ENCODE results near the gene PLS3. TPM values are rescaled to one million over a fixed set of nuclear protein-coding genes. Genes with fewer than 3 reads are reported as not detected.
"Not testable (repeated sequence)": the region's sequence is repeated elsewhere in the genome, so short reads cannot be mapped to it uniquely, and the experiment has no call there.

PLS3 gene
- total RNA-seq, 2 experiments from 2014 or later: 0.48 to 0.52 TPM

DNA sequence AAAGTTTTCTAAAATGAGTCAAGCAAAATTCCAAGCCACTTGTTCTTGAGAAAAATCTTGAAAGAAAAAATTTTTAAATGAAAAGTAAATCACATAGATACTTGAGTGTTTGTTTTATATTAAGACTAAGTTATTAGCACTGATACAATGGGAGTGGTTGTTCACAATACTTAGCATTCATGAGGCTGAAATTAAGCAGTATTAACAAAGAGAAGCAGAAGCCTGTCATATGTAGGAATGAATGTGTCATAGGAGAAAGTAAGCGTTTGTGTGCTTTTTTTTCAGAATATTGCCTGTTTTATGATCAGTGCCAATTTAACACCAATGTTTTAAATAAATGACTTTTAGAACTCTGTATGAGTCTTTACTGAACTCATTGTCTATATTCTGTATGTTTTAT is 37.6 kb downstream of the PLS3 start:
- DNase-seq: no peak
- Mint-ChIP-seq H3K36me3 (no peaks in the 10 kb centered on the region), H3K27ac (no peak overlapping the region), H3K9me3 (no peaks in the 10 kb centered on the region), H3K4me1 (ENCODE audit: low read depth) (no peaks in the 10 kb centered on the region), H3K4me3 (no peak overlapping the region), H3K27me3 (no peaks in the 10 kb centered on the region)
- POLR2A ChIA-PET: no interaction called here
- CTCF ChIA-PET: no interaction called here
- intact Hi-C loops (cut with micrococcal nuclease): no loop called here

DNA sequence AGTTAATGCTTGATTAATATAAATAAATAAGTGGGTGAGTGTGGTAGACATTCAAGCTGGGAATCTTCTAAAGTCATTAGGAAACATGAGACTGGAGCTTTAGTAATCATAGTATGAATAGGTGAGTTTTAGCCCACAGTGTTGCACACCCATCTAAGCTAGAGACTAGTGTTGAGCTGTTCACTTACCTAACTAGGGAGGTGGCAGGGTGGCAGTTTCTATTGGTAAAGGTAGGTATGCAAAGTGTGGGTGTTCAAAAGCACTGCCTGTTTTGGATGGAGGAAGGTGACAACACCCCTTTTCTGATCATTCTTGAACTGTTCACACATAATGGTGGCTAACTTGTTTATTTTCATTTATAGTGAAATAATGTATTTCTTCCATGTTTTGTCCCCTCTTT is 41.3 kb downstream of the PLS3 start:
- no peak overlapping the region for H3K27ac Mint-ChIP-seq
- ChIA-PET CTCF (no interaction called here), POLR2A (no interaction called here)
- H3K36me3 Mint-ChIP-seq: no peaks in the 10 kb centered on the region
- H3K4me3 Mint-ChIP-seq: no peak overlapping the region
- intact Hi-C loops (cut with micrococcal nuclease): no loop called here
- DNase-seq: no peak
- no peaks in the 10 kb centered on the region for H3K9me3 Mint-ChIP-seq
- no peaks in the 10 kb centered on the region for H3K27me3 Mint-ChIP-seq
- H3K4me1 Mint-ChIP-seq (ENCODE audit: low read depth): no peaks in the 10 kb centered on the region

DNA sequence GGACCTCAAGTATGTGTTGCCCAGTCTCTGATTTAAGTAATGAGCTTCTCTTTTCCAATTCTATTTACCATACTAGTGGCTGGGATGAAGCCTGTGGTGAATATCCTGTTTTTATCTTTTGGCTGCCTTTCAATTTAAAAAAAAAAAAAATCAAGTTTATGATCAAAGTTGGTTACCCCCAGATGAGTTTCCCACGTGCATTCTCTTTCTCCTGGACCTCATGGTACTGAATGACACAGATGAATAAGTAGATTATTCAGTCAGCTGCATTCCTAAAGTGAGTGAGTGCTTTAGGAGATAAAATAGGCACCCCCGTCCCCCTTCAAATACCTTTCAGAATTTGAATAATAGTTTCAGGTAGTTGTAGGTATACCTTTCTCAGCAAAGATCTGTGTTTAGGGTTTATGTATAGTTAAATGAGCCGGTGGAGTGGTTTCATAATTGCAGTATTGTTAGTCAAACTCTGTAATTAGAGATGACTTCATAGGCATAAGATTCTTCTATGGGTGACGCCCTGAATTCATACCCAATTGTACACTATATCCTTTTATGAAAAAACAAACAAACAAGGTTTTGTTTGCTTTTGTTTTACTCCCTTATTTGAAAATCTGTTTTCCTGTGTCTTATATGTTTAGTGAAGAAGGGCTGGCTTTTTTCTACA is 41.9 kb downstream of the PLS3 start:
- intact Hi-C loops (cut with micrococcal nuclease): no loop called here
- no peaks in the 10 kb centered on the region for H3K27me3 Mint-ChIP-seq
- H3K4me1 Mint-ChIP-seq (ENCODE audit: low read depth): no peaks in the 10 kb centered on the region
- ChIA-PET POLR2A (no interaction called here), CTCF (no interaction called here)
- H3K4me3 Mint-ChIP-seq: no peak overlapping the region
- H3K36me3 Mint-ChIP-seq: no peaks in the 10 kb centered on the region
- H3K27ac Mint-ChIP-seq: no peak overlapping the region
- no peak for DNase-seq
- H3K9me3 Mint-ChIP-seq: no peaks in the 10 kb centered on the region

GRCh38 chrX:115603534-115604074 is 42.6 kb downstream of the PLS3 start:
- DNase-seq: no peak
- Mint-ChIP-seq H3K4me3 (no peak overlapping the region), H3K9me3 (no peaks in the 10 kb centered on the region), H3K27ac (no peak overlapping the region), H3K36me3 (no peaks in the 10 kb centered on the region), H3K4me1 (ENCODE audit: low read depth) (no peaks in the 10 kb centered on the region), H3K27me3 (no peaks in the 10 kb centered on the region)
- intact Hi-C loops (cut with micrococcal nuclease): no loop called here
- CTCF ChIA-PET: no interaction called here
- POLR2A ChIA-PET: no interaction called here

DNA sequence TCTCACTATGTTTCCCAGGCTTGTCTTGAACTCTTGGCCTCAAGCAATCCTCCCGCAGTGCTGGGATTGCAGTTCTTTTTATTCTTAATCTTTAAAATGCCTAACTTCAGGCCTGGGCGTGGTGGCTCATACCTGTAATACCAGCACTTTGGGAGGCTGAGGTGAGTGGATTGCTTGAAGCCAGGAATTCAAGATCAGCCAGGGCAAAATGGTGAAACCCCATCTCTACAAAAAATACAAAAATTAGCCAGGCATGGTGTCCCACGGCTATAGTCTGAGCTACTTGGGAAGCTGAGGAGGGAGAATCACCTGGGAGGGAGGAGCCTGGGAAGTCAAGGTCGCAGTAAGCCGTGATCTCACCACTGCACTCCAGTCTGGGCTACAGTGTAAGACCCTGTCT is 45.9 kb downstream of the PLS3 start:
- H3K4me3 Mint-ChIP-seq: no peak overlapping the region
- H3K36me3 Mint-ChIP-seq: no peaks in the 10 kb centered on the region
- H3K27ac Mint-ChIP-seq: no peak overlapping the region
- no peaks in the 10 kb centered on the region for H3K4me1 Mint-ChIP-seq (ENCODE audit: low read depth)
- no peaks in the 10 kb centered on the region for H3K27me3 Mint-ChIP-seq
- ChIA-PET CTCF (no interaction called here), POLR2A (no interaction called here)
- no peaks in the 10 kb centered on the region for H3K9me3 Mint-ChIP-seq
- no peak for DNase-seq
- intact Hi-C loops (cut with micrococcal nuclease): no loop called here

- POLR2A ChIA-PET: no interaction called here
- DNase-seq: no peak
- Mint-ChIP-seq H3K27me3 (no peaks in the 10 kb centered on the region), H3K36me3 (no peaks in the 10 kb centered on the region), H3K4me1 (ENCODE audit: low read depth) (no peaks in the 10 kb centered on the region), H3K9me3 (no peaks in the 10 kb centered on the region), H3K27ac (no peak overlapping the region), H3K4me3 (no peak overlapping the region)
- CTCF ChIA-PET: no interaction called here
- intact Hi-C loops (cut with micrococcal nuclease): no loop called here
Observed at GRCh38 chrX:115609621-115610020, 48.6 kb downstream of the PLS3 start.

- DNase-seq: no peak
- ChIA-PET POLR2A (no interaction called here), CTCF (no interaction called here)
- Mint-ChIP-seq H3K9me3 (no peaks in the 10 kb centered on the region), H3K36me3 (no peaks in the 10 kb centered on the region), H3K27me3 (no peaks in the 10 kb centered on the region), H3K4me3 (no peak overlapping the region), H3K27ac (no peak overlapping the region), H3K4me1 (ENCODE audit: low read depth) (peaks cover 10% of the 10 kb centered on the region)
- intact Hi-C loops (cut with micrococcal nuclease): loop anchor here (2.0 kb wide), 1 partner anchor 32 kb away; no protein-coding TSS in a partner anchor
Observed at GRCh38 chrX:115616943-115617563, 56.1 kb downstream of the PLS3 start.

GRCh38 chrX:115622534-115622933 is 61.6 kb downstream of the PLS3 start:
- Mint-ChIP-seq H3K4me1 (ENCODE audit: low read depth) (no peaks in the 10 kb centered on the region), H3K27ac (no peak overlapping the region), H3K27me3 (no peaks in the 10 kb centered on the region), H3K36me3 (no peaks in the 10 kb centered on the region), H3K4me3 (no peak overlapping the region), H3K9me3 (no peaks in the 10 kb centered on the region)
- intact Hi-C loops (cut with micrococcal nuclease): no loop called here
- CTCF ChIA-PET: no interaction called here
- POLR2A ChIA-PET: no interaction called here
- DNase-seq: no peak

- H3K9me3 Mint-ChIP-seq: no peaks in the 10 kb centered on the region
- no peak overlapping the region for H3K27ac Mint-ChIP-seq
- no peaks in the 10 kb centered on the region for H3K36me3 Mint-ChIP-seq
- intact Hi-C loops (cut with micrococcal nuclease): no loop called here
- no peaks in the 10 kb centered on the region for H3K27me3 Mint-ChIP-seq
- no peak overlapping the region for H3K4me3 Mint-ChIP-seq
- no peaks in the 10 kb centered on the region for H3K4me1 Mint-ChIP-seq (ENCODE audit: low read depth)
- no peak for DNase-seq
- CTCF ChIA-PET: no interaction called here
- POLR2A ChIA-PET: no interaction called here
Observed at GRCh38 chrX:115624916-115625315, 63.9 kb downstream of the PLS3 start.

DNA sequence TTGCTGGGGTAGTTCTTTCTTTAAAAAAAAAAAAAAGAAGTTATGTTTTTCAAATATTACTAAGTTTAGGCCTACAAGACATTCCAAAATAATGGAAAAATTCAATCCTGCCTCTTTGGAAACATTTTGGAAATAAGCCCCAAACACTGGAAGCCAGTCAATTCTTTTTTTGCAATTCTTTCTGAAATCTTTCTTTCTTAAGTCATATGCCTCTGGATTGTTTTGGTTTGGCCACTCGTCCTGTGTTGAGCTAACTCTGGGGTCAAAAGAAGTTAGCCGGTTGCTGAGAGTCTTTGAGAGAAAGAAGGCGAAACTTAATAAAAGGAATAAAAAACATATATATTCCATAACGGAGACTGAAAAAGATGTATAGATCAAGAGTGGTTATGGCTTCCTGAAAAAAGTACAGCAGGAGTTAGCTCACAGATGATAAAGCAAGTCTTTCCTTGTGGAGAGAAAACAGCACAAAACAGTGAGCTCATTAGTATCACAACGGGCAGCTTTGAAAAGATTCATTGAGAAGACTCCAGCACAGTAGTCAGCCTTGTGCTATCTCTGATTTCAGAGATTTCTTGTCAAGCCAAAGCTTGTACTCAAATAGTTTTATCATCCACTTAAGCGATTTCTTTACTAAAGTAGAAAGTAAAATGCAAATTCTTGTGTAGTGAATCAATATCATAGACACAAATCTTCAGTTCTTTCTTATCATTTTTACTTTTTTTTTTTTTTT is 64.8 kb downstream of the PLS3 start:
- Mint-ChIP-seq H3K36me3 (no peaks in the 10 kb centered on the region), H3K4me3 (no peak overlapping the region), H3K9me3 (no peaks in the 10 kb centered on the region), H3K4me1 (ENCODE audit: low read depth) (no peaks in the 10 kb centered on the region), H3K27me3 (no peaks in the 10 kb centered on the region), H3K27ac (no peak overlapping the region)
- DNase-seq: no peak
- ChIA-PET CTCF (no interaction called here), POLR2A (no interaction called here)
- intact Hi-C loops (cut with micrococcal nuclease): no loop called here

- Mint-ChIP-seq H3K27me3 (no peaks in the 10 kb centered on the region), H3K4me1 (ENCODE audit: low read depth) (no peaks in the 10 kb centered on the region), H3K9me3 (no peaks in the 10 kb centered on the region), H3K4me3 (no peak overlapping the region), H3K27ac (no peak overlapping the region), H3K36me3 (no peaks in the 10 kb centered on the region)
- ChIA-PET POLR2A (no interaction called here), CTCF (interaction anchor here (2.6 kb wide), 1 partner anchor 13 kb away, joined by 9 read pairs; no protein-coding TSS in a partner anchor)
- intact Hi-C loops (cut with micrococcal nuclease): no loop called here
- no peak for DNase-seq
Observed at GRCh38 chrX:115630204-115630603, 69.2 kb downstream of the PLS3 start.

DNA sequence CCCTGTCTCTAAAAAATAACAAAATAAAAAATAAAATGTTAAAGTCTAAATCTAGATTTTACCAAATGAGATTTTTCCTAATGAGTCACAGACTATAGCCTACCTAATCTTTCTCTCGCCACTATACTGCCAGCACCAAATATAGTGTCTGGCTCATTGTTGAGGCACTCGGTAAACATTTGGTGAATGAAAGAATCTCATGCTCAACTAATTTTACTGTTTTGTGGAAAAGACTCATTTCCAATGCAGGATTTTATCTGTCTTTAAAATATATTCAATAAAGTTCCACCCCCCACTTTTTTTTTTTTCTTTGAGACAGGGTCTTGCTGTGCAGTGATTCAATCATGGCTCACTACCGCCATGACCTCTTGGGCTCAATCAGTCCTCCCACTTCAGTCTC is 71.5 kb downstream of the PLS3 start:
- Mint-ChIP-seq H3K27ac (no peak overlapping the region), H3K9me3 (no peaks in the 10 kb centered on the region)

GRCh38 chrX:115633397-115633796 is 72.4 kb downstream of the PLS3 start:
- POLR2A ChIA-PET; H3K9me3 Mint-ChIP-seq; H3K4me3 Mint-ChIP-seq; CTCF ChIA-PET; intact Hi-C loops (cut with micrococcal nuclease); H3K4me1 Mint-ChIP-seq (ENCODE audit: low read depth); DNase-seq; H3K36me3 Mint-ChIP-seq; H3K27me3 Mint-ChIP-seq; H3K27ac Mint-ChIP-seq: not testable (repeated sequence)

More for the DNA sequence above, 71.5 kb downstream of the PLS3 start:
- no peak for DNase-seq
- CTCF ChIA-PET: no interaction called here
- Mint-ChIP-seq H3K36me3 (no peaks in the 10 kb centered on the region), H3K4me3 (no peak overlapping the region), H3K4me1 (ENCODE audit: low read depth) (no peaks in the 10 kb centered on the region), H3K27me3 (no peaks in the 10 kb centered on the region)
- intact Hi-C loops (cut with micrococcal nuclease): no loop called here
- POLR2A ChIA-PET: no interaction called here
